ENCODE results near the gene USP22.
A peak's percentile ranks its signal among the peaks of the same experiment; 100 is the strongest.
"Not testable (repeated sequence)": the region's sequence is repeated elsewhere in the genome, so short reads cannot be mapped to it uniquely, and the experiment has no call there.

Gene USP22

DNA sequence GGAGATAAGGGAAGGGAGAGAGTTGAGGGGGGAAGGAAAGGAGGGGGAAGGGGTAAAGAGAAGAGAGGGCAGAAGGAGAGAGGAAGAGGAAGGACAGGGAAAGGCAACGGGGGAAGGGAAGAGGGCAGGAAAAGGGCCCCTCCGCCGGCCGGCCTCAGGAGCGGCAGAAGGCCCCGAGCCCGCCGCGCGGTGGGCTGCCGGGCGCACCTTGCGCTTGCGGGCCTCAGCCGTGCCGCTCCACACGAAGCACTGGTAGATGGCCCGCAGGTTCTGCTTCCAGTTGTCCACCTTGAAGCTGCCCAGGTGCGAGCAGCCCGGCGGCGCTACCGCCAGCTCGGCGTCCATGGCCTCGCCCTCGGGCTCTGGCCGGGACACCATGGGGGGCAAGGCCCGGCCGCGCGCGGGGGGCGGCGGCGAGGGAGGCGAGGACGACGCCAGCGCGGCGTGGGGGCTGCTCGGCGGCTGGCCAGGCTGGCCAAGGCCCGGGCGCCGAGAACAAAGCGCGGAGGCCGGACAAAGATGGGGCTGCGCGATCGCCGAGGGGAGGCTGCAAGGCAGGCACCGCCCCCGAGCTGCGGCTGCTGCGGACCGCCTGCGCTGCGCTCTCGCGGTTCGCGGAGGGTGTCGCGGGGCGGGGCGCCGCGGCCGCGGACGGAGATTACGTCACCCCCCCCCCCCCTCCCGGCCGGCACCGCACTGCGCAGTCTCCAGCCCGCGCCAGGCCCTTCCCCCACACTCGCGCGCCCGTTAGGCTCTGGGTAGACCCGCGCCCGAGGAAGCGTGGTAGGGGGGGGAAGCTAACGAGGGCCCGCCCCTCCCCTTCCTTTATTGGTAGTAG is at the start of gene USP22:
USP22 (minus strand) TSS at position 554 of the 838 bp plus-strand sequence; CDS start at position 378, 176 bp downstream.
- DNase-seq: peak; percentile 47

DNA sequence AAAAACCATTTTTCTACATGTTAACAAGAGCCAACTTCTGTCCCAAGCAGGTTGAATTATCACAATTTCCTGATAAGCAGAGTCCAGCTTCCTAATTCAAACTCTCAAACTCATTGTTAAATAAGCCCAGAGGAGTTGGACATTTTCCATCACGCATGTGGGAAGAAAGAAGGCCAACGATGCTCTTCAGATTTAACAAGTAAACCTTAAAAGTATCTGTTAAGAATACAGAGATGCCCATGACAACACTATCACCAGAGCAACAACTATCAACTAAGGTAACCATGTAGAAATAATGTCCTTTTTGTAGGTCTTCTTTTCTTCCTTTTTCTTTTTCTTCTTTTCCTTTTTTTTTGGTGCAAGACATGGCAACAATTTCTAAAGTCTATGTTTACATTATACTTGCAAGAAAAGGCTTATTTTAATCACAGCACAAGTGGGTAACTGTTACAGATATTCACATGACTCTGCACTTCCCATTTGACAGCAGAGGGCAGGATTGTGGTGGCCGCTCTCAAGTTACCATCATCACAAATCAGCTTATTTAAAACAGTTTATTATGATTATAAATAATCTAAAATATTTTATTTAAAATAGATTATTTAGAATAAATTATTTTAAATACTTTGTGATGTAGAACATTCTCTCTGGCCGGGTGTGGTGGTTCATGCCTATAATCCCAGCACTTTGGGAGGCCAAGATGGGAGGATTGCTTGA is 48.2 kb upstream of the USP22 start:
- no peak for DNase-seq

- DNase-seq: no peak
Observed at GRCh38 chr17:21089933-21090901, 47.4 kb upstream of the USP22 start.

- no peak for DNase-seq
Observed at GRCh38 chr17:21089145-21089544, 46.3 kb upstream of the USP22 start.

GRCh38 chr17:21085707-21086106 is 42.9 kb upstream of the USP22 start:
- no peak for DNase-seq

DNA sequence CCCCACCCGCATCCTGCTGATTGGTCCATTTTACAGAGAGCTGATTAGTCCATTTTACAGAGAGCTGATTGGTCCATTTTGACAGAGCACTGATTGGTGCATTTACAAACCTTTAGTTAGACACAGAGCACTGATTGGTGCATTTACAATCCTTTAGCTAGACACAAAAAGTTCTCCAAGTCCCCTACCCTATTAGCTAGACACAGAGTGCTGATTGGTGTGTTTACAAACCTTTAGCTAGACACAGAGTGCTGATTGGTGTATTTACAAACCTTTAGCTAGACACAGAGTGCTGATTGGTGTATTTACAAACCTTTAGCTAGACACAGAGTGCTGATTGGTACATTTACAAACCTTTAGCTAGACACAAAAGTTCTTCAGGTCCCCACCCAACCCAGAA is 42.5 kb upstream of the USP22 start:
- not testable (repeated sequence) for DNase-seq

DNA sequence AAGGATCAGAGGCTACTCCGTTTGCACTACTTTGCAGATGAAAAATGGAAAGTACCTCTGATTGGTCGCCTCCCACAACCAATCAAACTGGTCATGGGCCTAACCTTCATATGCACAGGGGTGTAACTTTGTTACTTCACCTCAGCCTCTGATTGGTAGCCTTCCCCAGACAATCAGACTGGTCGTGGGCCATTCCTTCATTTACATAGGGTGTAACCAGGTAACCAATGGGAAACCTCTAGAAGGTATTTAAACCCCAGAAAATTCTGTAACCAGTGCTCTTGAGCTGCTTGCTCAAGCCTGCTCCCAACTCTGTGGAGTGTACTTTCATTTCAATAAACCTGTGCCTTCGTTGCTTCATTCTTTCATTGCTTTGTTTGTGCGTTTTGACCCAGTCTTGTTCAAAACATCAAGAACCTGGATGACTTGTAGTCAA is 39.2 kb upstream of the USP22 start:
- no peak for DNase-seq

GRCh38 chr17:21079196-21079595 is 36.4 kb upstream of the USP22 start:
- DNase-seq: no peak

DNA sequence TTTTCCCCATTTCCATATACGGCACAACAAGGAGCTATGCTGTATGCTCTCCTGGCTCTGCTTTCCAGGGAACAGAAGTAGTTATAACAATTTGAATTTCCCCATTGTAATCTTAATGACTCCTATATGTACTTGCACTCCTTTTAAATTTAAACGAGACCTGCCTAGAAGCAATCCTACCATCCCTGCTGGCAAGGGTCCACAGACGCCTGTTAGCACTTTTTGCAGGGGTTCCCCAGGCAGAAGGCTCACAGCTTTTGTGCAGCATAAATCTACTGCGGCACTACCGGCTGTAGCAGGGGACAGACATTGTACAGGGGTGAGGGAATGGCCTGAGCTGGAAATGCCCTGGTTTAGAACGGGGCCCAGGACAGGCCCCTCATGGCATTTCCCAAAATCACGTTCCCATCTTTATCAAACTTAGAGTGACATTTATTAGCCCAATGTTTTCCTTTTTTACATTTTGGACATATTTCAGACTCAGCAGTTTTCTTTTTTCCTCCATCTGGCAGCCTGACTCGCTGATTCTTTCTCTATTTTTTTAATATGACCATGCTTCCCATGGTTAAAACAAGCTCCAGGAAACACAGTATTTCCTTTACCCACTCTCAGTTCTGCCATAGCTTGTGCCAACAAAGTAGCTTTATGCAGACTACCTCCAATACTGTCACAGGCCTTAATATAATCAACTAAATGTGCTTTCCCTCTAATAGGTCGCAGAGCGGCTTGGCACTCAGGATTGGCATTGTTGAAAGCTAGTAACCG is 35.4 kb upstream of the USP22 start:
- no peak for DNase-seq

- DNase-seq: no peak
Observed at GRCh38 chr17:21077281-21077680, 34.5 kb upstream of the USP22 start.

GRCh38 chr17:21076242-21076641 is 33.4 kb upstream of the USP22 start:
- no peak for DNase-seq

DNA sequence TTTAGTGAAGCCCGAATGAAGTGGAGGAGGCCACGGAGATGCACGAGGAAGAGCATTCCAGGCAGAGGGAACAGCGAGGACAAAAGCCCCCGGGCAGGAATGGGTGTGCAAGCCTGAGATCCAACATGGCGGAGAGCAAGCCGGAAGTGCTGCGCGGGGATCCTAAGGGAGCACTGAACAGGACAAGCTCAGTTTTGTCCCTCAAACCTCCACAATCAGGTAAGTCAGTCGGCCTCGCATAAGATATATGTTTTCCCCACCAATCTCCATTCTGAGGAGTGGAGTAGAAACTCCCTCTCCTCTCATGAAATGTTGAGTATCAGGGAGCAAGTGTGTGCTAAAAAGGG is 32.9 kb upstream of the USP22 start:
- no peak for DNase-seq

DNA sequence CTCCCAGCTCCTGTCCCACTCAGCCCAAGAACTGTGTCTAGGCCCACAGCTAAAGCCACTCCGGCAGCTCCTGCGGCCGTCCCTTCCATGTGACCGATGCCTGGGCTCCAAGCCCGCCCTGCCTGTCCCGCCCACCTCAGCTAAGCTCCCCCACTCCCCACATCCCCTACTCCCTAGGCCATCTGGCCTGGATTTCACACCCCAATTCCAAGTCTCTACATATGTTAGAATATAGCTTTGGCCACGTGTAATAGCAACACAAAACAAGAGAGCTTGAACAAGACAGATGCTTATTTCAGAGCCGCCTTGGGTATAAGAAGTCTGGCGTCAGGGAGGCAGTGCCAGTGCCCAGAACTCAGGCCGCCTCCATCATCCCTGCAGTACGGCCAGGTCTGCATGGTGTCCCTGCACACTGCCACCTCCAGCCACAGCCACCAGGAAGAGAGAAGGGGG is 30.0 kb upstream of the USP22 start:
- no peak for DNase-seq

DNA sequence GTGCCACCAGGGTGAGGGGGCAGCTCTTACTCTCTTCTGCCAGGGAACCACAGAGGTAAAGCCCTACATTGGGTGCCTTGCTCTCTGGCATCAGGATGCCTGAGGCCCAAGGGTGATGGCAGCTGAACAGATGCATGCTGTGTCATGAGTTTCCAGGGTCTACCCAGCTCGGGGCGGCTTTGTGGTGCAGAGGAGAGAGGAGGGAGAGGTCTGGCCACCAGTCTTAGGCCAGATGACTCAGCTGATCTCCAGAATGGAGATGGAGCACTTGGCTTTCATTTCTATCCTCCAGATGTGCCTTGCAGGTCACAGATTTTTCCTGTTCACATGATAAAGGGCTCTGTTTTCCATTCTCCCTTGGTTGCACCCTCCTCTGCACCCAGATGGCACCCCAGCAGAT is 23.6 kb upstream of the USP22 start:
- no peak for DNase-seq

GRCh38 chr17:21061971-21062526 is 19.2 kb upstream of the USP22 start:
- DNase-seq: no peak

DNA sequence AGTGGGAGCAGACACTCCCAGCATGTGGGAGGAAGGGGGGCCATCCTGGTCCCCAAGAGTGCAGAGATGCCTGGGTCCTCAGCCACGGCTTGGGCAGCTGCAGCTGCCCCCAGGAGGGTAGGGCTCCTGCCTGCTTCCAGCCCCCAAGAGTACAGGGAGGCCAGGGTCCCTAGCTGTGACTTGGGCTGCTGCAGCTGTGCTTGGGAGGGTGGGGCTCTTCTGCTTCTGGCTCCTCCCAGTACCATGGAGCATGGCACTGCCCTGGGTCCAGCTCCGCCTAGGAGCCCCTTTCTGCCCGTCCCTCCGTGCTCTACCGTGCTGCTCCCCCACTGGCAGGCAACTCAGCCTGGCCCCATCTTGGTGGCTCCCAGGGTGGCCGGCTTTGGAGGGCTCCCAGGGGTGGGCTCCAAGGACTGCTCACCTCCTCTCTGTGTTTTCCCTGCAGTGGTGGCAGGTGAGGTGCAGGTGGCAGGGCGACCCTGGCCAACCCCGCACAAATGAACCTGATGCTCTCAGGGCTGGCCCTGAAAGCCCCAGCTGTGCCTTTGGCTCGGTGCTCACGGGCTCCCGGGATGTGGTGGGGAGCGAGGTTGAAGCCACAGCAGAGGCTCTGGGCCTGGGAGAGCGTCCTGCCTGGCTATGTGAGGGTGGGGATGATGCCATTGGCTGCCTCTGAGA is 18.5 kb upstream of the USP22 start:
- no peak for DNase-seq

DNA sequence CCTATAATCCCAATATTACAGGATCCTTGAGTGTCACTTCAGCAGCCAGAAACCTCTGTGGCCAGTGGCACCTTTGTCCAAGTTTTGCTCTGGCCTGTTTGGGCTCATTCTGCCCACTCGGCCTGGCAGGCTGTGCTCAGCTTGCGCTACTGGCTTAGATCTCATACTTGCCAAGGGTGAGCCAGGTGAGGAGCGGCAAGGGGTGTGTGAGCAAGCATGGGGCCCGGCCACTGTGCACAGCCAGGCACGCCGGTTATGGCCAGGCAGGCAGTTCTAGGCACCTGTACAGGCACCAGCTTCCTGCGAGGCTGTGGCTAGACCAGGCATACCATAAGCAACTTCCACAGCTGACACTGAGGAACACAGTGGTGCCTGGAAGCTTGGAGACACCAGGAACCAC is 16.9 kb upstream of the USP22 start:
- no peak for DNase-seq

DNA sequence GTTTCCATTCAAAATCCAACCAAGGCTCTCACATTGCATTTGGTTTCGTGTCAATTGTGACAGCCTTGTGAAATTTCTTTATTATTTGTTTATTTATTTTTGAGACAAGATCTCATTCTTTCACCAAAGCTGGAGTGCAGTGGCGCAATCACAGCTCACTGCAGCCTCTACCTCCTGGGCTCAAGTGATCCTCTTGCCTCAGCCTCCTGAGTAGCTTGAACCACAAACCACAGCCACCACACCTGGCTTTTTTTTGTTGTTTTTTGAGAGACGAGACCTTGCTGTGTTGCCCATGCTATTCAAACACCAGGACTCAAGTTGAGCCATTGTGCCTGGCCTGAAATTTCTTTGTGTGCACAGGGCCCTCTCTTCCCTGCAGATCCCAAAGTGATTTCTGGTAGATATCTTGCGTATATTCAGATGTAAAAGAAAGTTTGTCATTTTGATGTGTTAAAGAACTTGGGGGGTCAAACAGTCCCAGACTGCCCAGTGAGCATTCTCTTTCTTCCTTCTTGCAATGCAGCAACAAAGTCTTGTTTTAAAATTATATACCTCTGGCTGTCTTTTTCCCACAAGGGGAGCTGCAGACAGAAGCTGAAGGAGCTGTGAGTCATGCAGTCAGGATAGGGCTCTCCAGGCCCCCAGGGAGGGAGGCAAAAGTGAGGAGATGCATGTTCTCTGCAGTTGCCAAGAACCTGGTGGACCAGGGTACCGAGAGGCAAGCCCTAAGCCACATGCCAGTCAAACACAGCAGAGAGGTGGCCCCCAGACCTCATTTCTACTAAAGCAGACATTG is 15.5 kb upstream of the USP22 start:
- DNase-seq: no peak

- not testable (repeated sequence) for DNase-seq
Observed at GRCh38 chr17:21053056-21053455, 10.2 kb upstream of the USP22 start.

DNA sequence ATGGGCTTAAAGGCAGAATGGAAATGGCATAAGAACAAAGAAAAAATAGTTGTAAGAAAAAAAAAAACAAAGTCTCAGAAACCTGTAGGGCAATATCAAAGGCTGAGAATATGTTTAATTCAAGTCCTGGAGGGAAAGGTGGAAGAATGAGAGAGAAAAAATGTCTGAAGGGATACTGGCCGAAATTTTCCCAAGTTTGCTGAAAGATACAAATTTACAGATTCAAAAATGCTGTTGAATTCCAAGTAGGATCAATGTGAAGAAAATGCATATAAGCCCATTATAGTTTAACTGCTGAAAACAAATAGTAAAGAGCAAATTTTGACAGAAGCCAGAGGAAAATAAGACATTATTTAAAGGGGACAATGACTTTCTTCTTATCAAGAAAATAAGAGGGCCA is 6.6 kb upstream of the USP22 start:
- no peak for DNase-seq

DNA sequence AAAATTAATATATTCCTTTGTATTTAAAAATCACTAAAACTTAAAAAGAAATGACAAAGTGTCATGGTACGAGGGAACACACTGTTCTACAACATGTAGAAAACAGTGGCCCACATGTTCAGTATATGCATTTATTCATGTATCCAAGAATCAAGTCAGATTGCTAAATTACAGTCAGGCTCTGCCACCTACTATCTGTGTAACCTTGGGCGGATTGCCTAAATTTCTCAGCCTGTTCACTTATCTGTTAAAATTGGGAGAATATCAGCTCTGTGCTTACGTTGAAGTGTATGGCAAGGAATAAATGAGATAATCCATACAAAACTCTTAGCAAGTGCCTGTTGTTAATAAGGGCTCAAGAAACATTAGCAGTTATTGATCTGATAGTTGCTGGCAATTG is 3.4 kb upstream of the USP22 start:
- no peak for DNase-seq

All from GDM1 (cell line).